Activated gamma-delta T cell (primary cell): Measurements from ENCODE around the gene SLC9A3.
"Not testable (repeated sequence)": the region's sequence is repeated elsewhere in the genome, so short reads cannot be mapped to it uniquely, and the experiment has no call there.

Source experiments
- DNase-seq: peaks from one replicate; lab custom pipeline; 2025; lab: John Stamatoyannopoulos, UW

Gene SLC9A3

GRCh38 chr5:474840-475661 is 49.2 kb downstream of the SLC9A3 start:
- DNase-seq: peak; percentile 22

GRCh38 chr5:474232-474839 is 49.9 kb downstream of the SLC9A3 start:
- not testable (repeated sequence) for DNase-seq

GRCh38 chr5:473551-474192 is 50.6 kb downstream of the SLC9A3 start:
- peak; percentile 33 for DNase-seq

DNA sequence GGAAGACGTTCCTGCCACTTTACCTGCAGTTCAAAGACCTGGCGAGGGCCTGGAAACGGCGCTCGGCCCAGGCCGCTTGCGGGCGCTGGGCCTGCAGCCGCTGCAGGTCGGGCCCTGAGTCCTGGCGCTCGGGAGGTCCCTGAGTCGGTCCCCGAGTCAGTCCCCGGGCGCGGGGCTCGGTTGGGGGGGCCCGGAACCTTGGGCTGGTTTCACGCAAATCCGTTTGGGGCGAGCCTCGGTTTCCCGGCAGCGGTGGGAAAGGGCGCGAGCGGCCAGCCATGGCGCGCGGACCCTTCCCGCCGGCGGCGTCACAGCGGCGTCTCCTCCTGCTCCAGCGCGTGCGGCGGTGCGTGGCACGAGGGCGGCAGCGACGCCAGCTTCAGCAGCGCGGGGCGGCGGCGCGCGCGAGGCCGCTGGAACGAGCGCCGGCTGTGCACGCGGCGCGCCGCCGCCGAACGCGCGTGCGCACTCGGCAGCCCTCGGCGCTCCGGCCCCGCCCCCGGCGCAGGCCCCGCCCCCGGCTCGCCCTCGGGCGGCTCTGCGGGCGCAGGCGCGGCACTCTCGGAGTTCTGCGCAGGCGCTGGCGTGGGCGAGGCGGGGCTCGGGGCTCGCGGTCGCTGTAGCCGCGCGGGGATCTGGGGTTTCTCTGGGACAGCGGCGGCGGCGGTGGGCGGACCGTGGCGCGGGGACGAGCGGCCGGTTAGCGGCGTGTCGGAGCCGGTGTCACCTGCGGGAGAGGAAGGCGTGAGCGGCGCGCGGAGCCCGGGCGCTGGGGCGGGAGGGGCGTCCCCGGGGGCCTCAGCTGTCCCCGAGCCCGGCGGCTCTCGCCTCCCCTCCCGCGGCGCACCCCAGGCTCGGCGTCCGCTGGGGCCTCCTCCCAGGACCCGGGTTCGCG is 51.3 kb downstream of the SLC9A3 start:
- peak; percentile 85 for DNase-seq

DNA sequence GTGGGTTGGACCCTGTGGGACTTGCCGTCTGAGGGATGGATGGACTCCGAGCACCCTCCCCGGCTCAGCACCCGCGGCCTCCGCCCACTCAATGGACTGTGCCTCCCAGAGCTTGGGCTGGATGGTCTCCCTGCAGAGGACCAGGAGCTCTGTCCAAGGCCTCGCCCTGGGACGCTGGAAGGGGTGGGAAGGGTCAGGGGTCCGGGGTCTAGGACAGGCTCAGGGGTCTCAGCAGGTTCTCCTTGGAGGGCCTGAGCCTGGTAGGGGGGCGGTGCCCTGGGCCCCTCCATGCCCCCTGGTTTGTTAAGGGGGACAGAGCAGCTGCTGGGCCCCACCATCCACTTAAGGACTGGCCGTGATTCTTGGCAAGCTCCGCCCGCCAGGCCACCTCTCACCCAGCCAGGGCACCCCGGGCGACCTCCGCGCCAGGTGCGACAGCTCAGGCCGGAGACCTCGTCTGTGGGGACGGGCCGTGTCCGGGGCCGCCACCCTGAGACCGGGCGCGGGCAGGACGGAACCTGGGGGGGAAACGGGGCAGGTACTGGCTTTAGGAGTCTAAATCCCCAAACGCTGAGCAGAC is 52.1 kb downstream of the SLC9A3 start:
- DNase-seq: no peak

GRCh38 chr5:471750-472058 is 52.5 kb downstream of the SLC9A3 start:
- DNase-seq: no peak

DNA sequence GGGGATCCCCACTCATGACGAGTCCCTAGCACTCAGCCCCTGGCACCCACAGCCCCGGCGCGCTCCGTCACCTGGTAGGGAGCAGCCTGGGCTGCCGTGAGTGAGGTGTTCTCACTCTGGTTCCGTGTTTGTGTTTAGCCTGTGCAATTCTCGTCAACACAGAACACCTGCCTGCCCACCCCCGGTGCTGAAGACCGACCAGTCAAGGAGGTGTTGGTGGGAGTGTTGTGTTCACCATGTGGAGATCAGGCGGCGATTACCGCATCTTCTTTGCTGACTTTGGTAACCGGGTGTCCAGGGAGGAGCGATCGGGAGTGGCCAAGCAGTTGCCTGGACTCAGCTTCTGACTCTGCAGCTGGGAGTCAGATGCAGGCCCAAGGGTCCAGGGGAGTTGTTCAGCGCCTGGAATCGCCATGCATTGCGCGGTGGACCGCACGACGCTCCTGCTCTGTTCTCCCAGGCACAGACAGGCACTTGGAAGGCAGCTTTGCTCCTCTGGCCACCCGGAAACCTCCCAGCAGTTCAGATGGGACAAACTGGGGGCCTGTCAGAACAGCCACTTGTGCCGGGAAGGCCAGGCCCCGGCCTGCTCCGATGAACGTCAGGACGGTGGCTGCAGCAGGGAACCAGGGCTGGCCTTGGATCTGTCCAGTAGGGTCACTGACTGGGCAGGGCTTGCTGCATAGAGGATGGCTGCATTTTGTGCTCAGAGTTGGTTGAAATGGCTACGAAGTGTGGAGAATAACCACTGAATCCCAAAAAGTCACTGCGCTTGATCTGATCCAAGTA is 53.1 kb downstream of the SLC9A3 start:
- no peak for DNase-seq

DNA sequence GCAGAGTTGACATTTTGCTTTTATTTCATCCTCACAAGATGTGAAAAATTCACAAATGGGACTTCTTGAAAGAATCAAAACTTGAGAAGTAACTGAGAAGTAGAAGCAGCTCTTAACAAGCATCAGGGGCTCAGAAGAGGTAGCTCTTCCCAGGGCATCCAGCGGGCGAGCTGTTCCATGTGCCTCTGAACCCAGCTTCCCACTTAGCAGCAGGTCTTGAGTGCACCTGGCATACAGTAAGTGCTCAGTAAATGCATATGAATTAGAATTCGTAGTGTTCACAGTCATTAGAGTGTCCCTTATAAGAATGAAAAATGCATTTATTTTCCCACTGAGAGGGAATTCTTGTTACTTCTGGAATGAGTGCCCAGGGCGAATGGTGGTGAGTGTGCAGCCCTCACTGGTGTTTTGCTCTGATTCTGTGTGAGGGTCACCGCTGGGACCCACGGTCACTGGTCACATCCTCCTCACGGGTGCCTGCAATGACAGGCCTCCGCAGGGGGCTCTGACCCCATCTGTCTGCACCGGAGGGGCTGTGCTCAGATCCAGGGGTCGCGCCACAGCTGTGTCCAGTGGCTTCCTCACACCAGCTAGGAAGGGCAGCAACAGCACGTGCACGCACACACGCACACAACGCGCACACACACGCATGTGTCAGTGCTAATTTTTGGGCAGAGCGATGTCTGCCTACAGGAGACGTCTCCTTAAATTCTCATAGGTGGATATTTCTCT is 54.3 kb downstream of the SLC9A3 start:
- DNase-seq: no peak

DNA sequence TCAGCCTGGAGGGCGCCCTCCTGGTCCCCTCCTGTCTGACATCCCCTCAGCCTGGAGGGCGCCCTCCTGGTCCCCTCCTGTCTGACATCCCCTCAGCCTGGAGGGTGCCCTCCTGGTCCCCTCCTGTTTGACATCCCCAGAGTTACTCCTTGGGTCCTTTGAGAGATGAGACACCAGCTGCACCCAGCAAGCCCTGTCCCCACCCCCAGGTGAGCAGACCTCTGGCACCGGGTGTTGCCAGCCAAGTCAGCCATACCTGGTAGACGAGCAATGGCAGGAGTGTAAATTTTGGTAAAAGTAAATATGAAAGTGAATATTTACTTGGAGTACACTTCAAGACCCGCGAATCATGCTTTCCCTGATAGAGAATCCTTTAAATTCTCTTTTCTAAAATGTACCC is 55.8 kb downstream of the SLC9A3 start:
- DNase-seq: no peak

DNA sequence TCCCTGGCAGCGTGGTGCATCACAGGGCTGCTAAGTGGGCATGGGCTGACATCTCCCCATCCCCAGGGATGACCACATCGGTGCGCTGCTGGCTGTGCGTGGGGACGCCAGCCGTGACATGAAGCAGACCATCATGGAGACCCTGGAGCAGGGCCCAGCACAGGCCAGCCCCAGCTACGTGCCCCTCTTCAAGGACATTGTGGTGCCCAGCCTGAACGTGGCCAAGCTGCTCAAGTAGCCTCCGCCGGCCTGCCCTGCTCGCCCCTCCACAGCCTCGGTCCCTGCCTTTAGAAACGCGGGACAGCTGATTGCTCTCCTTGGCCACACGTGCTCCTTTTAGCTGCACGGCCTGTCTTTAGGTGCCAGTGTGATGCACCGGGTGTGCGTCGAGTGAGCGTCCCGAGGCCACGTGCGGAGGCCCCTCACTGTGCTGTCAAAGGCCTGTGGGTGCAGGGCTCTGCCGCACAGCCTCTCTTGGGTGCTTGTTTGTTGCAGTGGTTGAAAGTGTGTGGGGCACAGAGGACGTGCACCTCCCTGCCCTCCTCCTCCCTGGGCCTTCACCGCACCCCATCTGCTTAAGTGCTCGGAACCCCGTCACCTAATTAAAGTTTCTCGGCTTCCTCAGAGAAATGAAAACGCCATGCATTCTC is 57.5 kb downstream of the SLC9A3 start:
- DNase-seq: no peak

GRCh38 chr5:465591-466403 is 58.5 kb downstream of the SLC9A3 start:
- no peak for DNase-seq

- DNase-seq: peak; percentile 16
These were observed 59.2 kb downstream of the SLC9A3 start for GRCh38 chr5:464843-465590.

GRCh38 chr5:464446-464842 is 59.8 kb downstream of the SLC9A3 start:
- no peak for DNase-seq

DNA sequence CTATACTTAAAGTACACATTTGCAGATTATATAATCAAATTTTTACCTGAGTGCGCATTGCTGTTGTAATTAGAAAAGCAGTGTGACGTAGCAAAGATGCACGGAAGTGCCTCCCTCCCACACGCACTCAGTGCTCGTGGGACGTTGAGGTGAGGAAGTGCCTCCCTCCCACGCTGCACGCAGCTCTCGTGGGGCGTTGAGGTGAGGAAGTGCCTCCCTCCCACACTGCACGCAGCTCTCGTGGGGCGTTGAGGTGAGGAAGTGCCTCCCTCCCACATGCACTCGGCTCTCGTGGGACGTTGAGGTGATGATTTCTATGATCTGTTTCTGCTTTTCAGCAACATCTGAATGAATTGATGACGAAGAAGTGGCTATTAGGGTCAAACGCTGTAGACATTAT is 60.3 kb downstream of the SLC9A3 start:
- peak; percentile 19 for DNase-seq

DNA sequence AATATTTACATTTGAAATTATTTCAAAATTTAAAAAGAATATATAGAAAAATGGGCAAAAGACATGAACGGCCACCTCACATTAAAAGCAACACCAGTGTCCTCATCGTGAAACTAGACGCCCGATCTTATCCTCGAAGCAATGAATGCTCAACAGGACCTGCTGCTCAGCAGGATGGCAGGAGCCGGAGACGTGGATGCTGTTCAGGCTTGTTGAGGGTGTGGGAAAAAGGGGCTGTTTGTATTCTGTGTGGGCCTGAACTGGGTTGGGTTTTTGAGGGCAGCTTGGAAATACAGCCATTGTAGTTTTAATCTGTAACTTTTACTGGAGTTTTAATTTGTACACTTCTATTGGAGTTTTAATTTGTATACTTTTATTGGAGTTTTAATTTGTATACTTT is 60.9 kb downstream of the SLC9A3 start:
- no peak for DNase-seq

DNA sequence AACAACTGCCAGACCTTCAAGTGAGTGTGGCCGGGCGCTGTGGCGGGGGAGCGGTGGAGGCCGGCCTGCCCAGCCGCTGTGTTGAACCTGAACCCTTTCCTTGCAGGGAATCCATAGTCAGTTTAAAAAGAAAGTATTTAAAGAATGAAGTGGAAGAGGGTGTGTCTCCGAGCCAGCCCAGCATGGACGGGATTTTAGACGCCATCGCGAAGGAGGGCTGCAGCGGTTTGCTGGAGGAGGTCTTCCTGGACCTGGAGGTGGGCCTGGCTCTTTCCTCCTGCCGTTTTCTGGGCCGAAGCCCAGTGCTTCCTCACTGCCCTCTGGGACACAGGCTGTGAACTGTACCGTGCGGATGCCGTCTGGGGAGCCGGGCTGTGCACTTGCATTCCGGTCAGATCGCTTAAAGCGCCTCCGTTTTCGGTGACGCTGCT is 62.2 kb downstream of the SLC9A3 start:
- DNase-seq: no peak

- no peak for DNase-seq
These were observed 64.0 kb downstream of the SLC9A3 start for GRCh38 chr5:460273-460625.

GRCh38 chr5:459562-460272 is 64.5 kb downstream of the SLC9A3 start:
- DNase-seq: no peak
